Activated CD4-positive, alpha-beta T cell treated with anti-CD3 and anti-CD28 coated beads, Interleukin-2, amount 50 U/mL, for 1 hour (primary cell): ENCODE measurements around the gene FARP2.
A peak's percentile ranks its signal among the peaks of the same experiment; 100 is the strongest.
"Not testable (repeated sequence)": the region's sequence is repeated elsewhere in the genome, so short reads cannot be mapped to it uniquely, and the experiment has no call there.

Experiments used
- DNase-seq: peaks from one replicate; pipeline ENCODE4 v3.0.0-alpha.2; 2020

FARP2 gene

DNA sequence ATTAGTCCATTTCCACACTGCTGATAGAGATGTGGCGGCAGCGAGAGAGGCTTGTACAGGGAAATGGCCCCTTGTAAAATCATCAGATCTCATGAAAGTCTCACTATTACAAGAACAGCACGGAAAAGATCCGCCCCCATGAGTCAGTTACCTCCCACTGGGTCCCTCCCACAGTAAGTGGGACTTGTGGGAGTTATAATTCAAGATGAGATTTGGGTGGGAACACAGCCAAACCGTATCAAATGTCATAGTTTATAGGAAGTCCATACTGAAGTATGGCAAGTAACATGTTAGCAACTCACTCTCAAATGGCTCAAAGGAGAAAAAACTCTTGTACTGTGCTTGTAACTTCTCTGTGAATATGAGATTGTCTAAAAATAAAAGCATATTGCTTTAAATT lies 56.1 kb downstream of the FARP2 start:
- DNase-seq, result no peak

GRCh38 chr2:241413501-241413900 lies 57.4 kb downstream of the FARP2 start:
- not testable (repeated sequence) for DNase-seq

- DNase-seq, result no peak
Observed at GRCh38 chr2:241413929-241414580, 58.0 kb downstream of the FARP2 start.

DNA sequence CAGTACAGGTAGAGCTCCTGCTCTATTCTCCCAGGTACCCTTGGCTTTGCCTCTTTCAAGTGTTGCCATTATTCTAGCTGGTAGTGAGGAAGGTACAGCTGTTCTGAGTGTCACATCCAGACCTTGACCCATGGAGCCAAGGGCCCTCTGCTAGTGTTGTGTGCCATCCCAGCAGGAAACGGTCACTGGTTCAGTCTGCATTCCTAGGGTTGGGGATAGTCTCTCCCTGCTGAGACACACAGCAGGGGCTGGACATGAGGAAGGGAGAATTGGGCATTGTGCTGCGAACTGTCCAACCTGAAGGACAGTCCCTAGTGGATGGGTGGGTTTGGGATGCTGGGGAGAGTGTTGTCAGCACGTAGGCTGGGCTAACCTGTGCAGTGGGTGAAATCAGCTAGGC lies 59.1 kb downstream of the FARP2 start:
- DNase-seq, result no peak

DNA sequence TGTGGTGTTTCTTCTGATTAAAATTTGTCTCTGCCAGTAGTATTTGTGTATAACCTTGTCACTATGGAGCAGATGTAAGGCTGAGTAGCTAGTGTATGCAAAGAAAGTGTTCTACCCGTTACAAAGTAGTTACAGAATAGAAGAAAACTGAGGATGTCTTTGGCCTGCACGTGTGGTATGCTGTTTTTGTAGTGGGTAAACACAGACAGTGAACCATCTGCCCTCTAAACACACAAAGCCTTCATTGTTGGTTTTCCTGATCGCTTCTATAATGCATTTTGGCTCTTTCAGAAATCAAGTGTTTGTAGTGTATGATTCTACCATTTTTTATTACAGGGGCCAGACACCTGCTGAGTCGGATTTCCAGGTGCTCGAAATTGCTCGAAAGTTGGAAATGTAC lies 61.5 kb downstream of the FARP2 start:
- no peak for DNase-seq

GRCh38 chr2:241421330-241421729 lies 65.2 kb downstream of the FARP2 start:
- no peak for DNase-seq

- not testable (repeated sequence) for DNase-seq
Observed at GRCh38 chr2:241421942-241422341, 65.9 kb downstream of the FARP2 start.

GRCh38 chr2:241422350-241422749 lies 66.3 kb downstream of the FARP2 start:
- no peak for DNase-seq

DNA sequence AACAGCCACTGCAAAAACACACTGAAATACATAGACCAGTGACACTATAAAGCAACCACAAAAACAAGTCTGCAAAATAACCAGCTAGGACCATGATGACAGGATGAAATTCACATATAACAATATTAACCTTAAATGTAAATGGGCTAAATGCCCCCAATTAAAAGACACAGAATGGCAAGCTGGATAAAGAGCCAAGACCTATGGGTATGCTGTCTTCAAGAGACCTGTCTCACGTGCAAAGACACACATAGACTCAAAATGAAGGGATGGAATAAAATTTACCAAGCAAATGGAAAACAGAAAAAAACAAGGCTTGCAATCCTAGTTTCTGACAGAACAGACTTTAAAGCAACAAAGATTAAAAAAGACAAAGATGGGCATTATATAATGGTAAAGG lies 67.4 kb downstream of the FARP2 start:
- not testable (repeated sequence) for DNase-seq

GRCh38 chr2:241425368-241425767 lies 69.3 kb downstream of the FARP2 start:
- DNase-seq, result no peak

- DNase-seq, result no peak
Observed at GRCh38 chr2:241430178-241430577, 74.1 kb downstream of the FARP2 start.

DNA sequence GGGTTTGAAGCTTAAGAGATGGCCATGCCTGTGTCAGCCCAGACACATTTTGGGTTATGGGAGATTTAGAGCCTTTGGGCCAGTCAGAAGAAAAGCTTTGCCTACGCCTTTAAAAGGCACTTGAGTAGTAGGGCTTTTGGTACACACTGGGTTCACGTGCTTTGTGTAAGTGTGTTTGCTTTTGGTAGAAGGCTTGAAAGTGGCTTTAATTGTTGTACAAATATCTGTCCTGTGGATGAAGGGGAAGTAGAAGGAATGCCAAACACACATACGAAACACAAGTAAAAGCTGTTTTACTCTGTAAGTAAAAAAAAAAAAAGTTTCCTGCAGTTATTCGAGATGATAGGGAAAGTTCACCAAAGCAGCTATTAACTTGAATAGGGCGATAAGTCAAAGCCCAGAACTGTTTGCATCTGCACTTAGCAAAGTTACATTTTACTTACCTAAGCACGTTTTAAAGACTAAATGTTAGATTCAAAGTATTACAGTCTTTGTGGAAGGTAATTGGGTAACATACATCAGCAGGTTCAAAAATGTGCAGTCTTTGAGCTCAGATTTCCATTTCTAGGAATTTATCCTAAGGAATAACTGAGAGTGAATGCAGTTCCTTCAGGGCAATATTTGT lies 76.9 kb downstream of the FARP2 start:
- DNase-seq, result no peak

DNA sequence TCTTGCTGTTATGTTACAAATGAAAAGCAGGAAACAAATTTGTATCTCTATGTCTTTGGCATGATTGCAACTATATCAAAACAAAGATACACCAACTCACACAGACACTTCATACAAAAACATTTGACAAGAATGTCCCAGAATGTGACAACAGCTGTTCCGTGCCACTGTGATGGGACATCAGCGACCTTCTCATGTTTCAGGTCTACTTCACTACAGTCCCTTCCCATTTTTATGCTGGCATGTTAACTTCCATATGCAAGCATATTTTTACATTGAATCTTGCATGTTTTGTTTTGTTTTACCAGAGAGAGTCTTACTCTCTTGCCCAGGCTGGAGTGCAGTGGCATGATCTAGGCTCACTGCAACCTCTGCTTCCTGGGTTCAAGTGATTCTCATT lies 81.1 kb downstream of the FARP2 start:
- DNase-seq, result no peak

DNA sequence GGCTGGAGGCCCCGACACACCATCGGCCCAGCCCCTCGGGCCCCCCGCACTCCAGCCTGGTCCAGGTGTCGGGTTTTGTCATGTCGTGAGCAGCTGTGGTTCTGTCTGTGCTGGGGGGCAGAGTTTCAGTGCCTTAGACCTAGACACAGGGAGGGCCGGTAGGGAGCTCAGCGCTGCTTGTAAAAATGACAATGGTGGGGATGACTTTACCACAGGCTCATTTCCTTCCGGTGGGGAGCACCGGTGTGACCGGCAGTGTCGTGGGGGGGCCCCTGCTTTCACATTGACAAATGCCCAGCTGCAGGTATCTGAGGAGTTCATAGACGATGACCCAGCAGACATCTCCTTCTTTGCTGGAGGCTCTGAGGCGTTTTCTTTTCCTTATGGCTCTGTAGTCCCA lies 85.4 kb downstream of the FARP2 start:
- no peak for DNase-seq

GRCh38 chr2:241443486-241444223 lies 87.6 kb downstream of the FARP2 start:
- DNase-seq, result peak; percentile 91

- no peak for DNase-seq
Observed at GRCh38 chr2:241445426-241445825, 89.3 kb downstream of the FARP2 start.

- DNase-seq, result not testable (repeated sequence)
Observed at GRCh38 chr2:241450092-241450491, 94.0 kb downstream of the FARP2 start.

GRCh38 chr2:241451840-241452506 lies 95.9 kb downstream of the FARP2 start:
- no peak for DNase-seq

- not testable (repeated sequence) for DNase-seq
Observed at GRCh38 chr2:241453919-241454318, 97.8 kb downstream of the FARP2 start.

GRCh38 chr2:241454837-241455485 lies 98.9 kb downstream of the FARP2 start:
- DNase-seq, result no peak

DNA sequence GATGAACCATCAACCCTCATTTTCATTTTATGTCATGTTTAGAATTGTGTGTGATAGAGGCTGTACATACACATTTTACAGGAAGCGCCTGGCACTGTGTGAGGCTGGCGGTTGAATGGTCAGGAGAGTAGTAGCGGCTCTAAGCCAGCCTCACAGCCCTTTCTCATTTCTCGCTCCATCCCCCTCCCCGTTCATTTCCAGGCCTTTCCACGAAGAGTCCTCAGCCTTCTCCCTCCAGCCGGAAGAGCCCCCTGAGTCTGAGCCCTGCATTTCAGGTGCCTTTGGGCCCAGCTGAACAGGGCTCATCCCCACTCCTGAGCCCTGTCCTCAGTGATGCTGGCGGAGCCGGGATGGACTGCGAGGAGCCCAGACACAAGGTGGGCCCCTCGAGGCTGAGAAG lies 100.5 kb downstream of the FARP2 start:
- no peak for DNase-seq

GRCh38 chr2:241458687-241459086 lies 102.6 kb downstream of the FARP2 start:
- DNase-seq, result no peak

- no peak for DNase-seq
Observed at GRCh38 chr2:241459520-241459919, 103.4 kb downstream of the FARP2 start.
